SU-DHL-6 (cell line): ENCODE measurements around the gene SAPCD1.
"Not testable (repeated sequence)": the region's sequence is repeated elsewhere in the genome, so short reads cannot be mapped to it uniquely, and the experiment has no call there.

ENCODE experiments used
- H2AFZ ChIP-seq: fragments of 200-600 bp; sonication (generic); 2 replicates; pipeline ENCODE4 v1.6.1; 2014; ENCODE audit warnings: low read depth, mild to moderate bottlenecking, moderate library complexity, mixed read lengths, antibody characterized with exemption, low read length; ENCODE audit not compliant: severe bottlenecking
- H3F3A ChIP-seq: fragments of 200-600 bp; shearing (Covaris generic); 2 replicates; pipeline ENCODE4 v1.6.0; 2016; ENCODE audit warnings: antibody characterized with exemption, mild to moderate bottlenecking; ENCODE audit not compliant: insufficient read depth
- H3K27ac ChIP-seq: fragments of 200-600 bp; sonication (generic); 2 replicates; pipeline ENCODE4 v1.5.1; 2016; ENCODE audit warnings: low read depth, mild to moderate bottlenecking, low read length, moderate library complexity, mixed read lengths
- H3K27me3 ChIP-seq: fragments of 200-600 bp; sonication (generic), shearing (Covaris generic); 2 replicates; pipeline ENCODE4 v1.6.0; 2014; ENCODE audit warnings: mild to moderate bottlenecking, low read length
- H3K36me3 ChIP-seq: fragments of 200-600 bp; sonication (generic); 2 replicates; pipeline ENCODE4 v1.6.1; 2014; ENCODE audit warnings: mild to moderate bottlenecking, low read length, mixed read lengths
- H3K4me2 ChIP-seq: fragments of 300-600, 200-600 bp; shearing (Covaris generic), sonication (generic); 2 replicates; pipeline ENCODE4 v1.6.0; 2014; ENCODE audit warnings: low read length, low read depth, mild to moderate bottlenecking; ENCODE audit not compliant: poor library complexity, severe bottlenecking
- H3K4me3 ChIP-seq: fragments of 200-600 bp; sonication (generic); 2 replicates; pipeline ENCODE4 v1.5.1; 2014; ENCODE audit warnings: antibody characterized with exemption, low read length, mild to moderate bottlenecking, mixed read lengths; ENCODE audit not compliant: insufficient read depth, poor library complexity, severe bottlenecking
- H3K79me2 ChIP-seq: fragments of 200-600 bp; sonication (generic); 2 replicates; pipeline ENCODE4 v1.6.1; 2014; ENCODE audit warnings: mild to moderate bottlenecking, low read length, moderate library complexity; ENCODE audit not compliant: insufficient read depth
- H3K9ac ChIP-seq: fragments of 200-600 bp; sonication (generic); 2 replicates; pipeline ENCODE4 v1.7.0; 2014; ENCODE audit warnings: mild to moderate bottlenecking, low read length
- H3K9me2 ChIP-seq: fragments of 200-600 bp; sonication (generic); replicated peaks from 2 replicates; pipeline ENCODE4 v1.6.1; 2014; ENCODE audit warnings: low read length; ENCODE audit not compliant: insufficient read depth
- H3K9me3 ChIP-seq: fragments of 200-600 bp; sonication (generic); 2 replicates; pipeline ENCODE4 v1.6.1; 2014; ENCODE audit warnings: low read length, mixed read lengths; ENCODE audit not compliant: insufficient read depth
- H4K20me1 ChIP-seq: fragments of 200-600 bp; sonication (generic); 2 replicates; pipeline ENCODE4 v1.6.1; 2014; ENCODE audit warnings: low read depth, mild to moderate bottlenecking, antibody characterized with exemption, low read length, moderate library complexity, mixed read lengths
- EZH2phosphoT487 ChIP-seq: fragments of 200-600 bp; sonication (generic), shearing (Covaris generic); conservative IDR thresholded peaks from 2 replicates; pipeline ENCODE4 v1.6.1; 2018; ENCODE audit warnings: mild to moderate bottlenecking, antibody characterized with exemption, low read length, moderate library complexity, mixed read lengths
- TF ChIP-seq, protein P1 (sequence below): fragments of 200-600 bp; sonication (generic); IDR thresholded peaks from one replicate; pipeline ENCODE4 v1.5.1; 2017; ENCODE audit warnings: antibody characterized with exemption, mild to moderate bottlenecking, low read length, moderate library complexity; ENCODE audit not compliant: insufficient read depth, poor library complexity, severe bottlenecking

The SAPCD1 gene

DNA sequence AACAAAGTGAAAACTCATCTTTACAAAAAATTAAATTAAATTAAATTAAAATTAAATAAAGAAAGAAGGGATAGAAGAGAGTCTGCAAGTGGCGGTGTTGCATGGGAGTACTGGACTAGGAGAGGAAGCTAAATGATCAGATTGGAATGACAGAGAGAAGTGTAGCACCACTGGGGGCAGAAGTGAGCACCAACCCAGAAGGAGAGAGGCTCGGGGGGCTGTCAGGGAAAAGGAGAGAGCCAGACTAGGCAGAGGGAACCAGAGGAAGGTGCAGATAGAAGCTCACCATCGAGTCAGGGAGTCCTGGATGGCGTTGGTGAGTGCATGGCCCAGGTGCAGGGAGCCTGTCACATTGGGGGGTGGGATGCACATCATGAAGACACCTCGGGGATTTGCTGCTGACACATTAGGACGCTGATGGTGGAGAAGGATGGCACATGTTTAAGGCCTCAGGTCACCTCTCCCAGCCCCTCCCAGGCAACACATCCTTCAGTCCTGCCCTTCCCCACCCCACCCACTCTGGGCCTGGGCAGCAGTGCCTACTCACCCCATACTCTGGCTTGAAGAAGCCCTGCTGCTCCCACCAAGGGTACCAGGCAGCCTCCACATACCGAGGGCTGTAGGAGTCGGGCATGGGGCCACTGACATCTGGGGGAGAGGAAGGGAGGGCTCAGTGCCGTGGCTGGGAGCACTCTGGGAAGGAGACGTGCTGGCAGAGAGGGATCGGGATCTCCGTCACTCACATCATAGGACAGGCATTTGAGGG is 29.1 kb downstream of the SAPCD1 start:
- H3K27ac ChIP-seq = no peak overlapping the region
- H3K9ac ChIP-seq = no peak overlapping the region
- no peaks in the 10 kb centered on the region for H3K9me2 ChIP-seq
- no peak overlapping the region for H3K4me2 ChIP-seq
- peaks cover 24% of the 10 kb centered on the region for H3K36me3 ChIP-seq
- H2AFZ ChIP-seq = no peak overlapping the region
- H4K20me1 ChIP-seq = peaks cover 4% of the 10 kb centered on the region; the same call in 1 of the 2 replicates
- H3K27me3 ChIP-seq = no peaks in the 10 kb centered on the region
- TF ChIP-seq EZH2phosphoT487 = no peak
- TF ChIP-seq, protein P1, sequence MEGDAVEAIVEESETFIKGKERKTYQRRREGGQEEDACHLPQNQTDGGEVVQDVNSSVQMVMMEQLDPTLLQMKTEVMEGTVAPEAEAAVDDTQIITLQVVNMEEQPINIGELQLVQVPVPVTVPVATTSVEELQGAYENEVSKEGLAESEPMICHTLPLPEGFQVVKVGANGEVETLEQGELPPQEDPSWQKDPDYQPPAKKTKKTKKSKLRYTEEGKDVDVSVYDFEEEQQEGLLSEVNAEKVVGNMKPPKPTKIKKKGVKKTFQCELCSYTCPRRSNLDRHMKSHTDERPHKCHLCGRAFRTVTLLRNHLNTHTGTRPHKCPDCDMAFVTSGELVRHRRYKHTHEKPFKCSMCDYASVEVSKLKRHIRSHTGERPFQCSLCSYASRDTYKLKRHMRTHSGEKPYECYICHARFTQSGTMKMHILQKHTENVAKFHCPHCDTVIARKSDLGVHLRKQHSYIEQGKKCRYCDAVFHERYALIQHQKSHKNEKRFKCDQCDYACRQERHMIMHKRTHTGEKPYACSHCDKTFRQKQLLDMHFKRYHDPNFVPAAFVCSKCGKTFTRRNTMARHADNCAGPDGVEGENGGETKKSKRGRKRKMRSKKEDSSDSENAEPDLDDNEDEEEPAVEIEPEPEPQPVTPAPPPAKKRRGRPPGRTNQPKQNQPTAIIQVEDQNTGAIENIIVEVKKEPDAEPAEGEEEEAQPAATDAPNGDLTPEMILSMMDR = peak; percentile 85
- H3K4me3 ChIP-seq = no peak overlapping the region
- no peaks in the 10 kb centered on the region for H3K9me3 ChIP-seq
- H3K79me2 ChIP-seq = peaks cover 32% of the 10 kb centered on the region
- peaks cover 39% of the 10 kb centered on the region for H3F3A ChIP-seq

DNA sequence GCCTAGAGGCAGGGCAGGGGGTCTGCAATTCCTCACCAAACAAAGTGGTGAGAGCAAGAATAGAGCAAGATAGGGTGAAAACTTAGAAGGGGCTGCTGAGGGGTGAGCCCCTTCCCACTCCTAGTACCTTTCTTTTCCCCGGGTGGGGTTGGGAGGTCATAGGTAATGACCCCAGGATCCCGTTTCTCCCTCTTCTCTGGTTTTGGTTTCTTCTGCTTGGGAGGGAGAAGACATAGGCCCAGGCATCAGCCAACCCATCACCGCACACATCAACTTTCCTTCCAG is 29.6 kb downstream of the SAPCD1 start:
- Histone ChIP-seq H3K9ac (no peak overlapping the region), H3K27me3 (no peaks in the 10 kb centered on the region), H3K9me2 (no peaks in the 10 kb centered on the region), H3K9me3 (no peaks in the 10 kb centered on the region), H2AFZ (no peak overlapping the region), H3F3A (peaks cover 44% of the 10 kb centered on the region), H3K79me2 (peaks cover 32% of the 10 kb centered on the region), H3K27ac (no peak overlapping the region), H3K4me3 (no peak overlapping the region), H4K20me1 (peaks cover 4% of the 10 kb centered on the region; the same call in 1 of the 2 replicates), H3K36me3 (peaks cover 20% of the 10 kb centered on the region), H3K4me2 (no peak overlapping the region)
- no peak for TF ChIP-seq EZH2phosphoT487
- TF ChIP-seq, protein P1 = no peak

DNA sequence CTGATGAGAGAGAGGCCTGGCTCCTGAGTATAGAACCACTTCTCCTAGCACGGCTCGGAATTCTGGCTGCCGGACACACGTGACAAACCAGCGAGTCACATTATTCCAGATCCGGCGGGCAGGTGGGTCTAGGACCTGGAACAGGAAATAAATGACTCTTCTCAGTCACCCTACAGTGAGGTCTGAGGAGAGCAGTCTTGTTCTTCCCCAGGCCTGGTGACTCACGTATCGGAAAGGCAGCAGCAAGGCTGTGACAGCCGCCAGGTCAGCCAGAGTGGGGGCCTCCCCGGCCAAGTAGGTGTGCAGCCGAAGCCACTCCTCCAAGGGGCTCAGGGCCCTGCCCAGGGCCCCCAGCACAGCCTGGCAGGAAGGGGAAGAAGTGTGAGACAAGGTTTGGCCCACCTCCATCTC is 30.3 kb downstream of the SAPCD1 start:
- peak overlapping the region; percentile 2 for H3K4me2 ChIP-seq
- H3K4me3 ChIP-seq = no peak overlapping the region
- H3K9me2 ChIP-seq = no peaks in the 10 kb centered on the region
- 0 out of 2 replicates have a peak overlapping the region, but pooled peaks have one; percentile 2 for H3K27ac ChIP-seq
- peaks cover 32% of the 10 kb centered on the region for H3K79me2 ChIP-seq
- H4K20me1 ChIP-seq = peaks cover 4% of the 10 kb centered on the region; the same call in 1 of the 2 replicates
- no peaks in the 10 kb centered on the region for H3K27me3 ChIP-seq
- no peak overlapping the region; the same call in 1 of the 2 replicates for H3K9ac ChIP-seq
- H3K36me3 ChIP-seq = peaks cover 20% of the 10 kb centered on the region
- no peak for TF ChIP-seq EZH2phosphoT487
- TF ChIP-seq, protein P1 = no peak
- no peak overlapping the region for H2AFZ ChIP-seq
- H3K9me3 ChIP-seq = no peaks in the 10 kb centered on the region
- peaks cover 52% of the 10 kb centered on the region for H3F3A ChIP-seq

DNA sequence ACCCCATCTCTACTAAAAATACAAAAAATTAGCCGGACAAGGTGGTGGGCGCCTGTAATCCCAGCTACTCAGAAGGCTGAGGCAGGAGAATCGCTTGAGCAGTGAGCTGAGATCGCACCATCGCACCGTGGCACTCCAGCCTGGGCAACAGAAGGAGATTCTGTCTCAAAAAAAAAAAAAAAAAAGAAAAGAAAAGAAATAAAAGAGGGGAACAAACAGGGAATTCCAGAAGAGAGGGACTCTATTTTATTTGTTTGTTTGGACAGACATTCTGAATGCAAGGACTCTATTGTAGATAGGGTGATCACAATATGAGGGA is 31.4 kb downstream of the SAPCD1 start:
- peaks cover 32% of the 10 kb centered on the region for H3K79me2 ChIP-seq
- peak overlapping the region; percentile 77 for H3K4me3 ChIP-seq
- peak overlapping the region; percentile 66 for H3K27ac ChIP-seq
- H3K4me2 ChIP-seq = peak overlapping the region; percentile 83
- not testable (repeated sequence) for H3K27me3 ChIP-seq, H3K9me3 ChIP-seq, H4K20me1 ChIP-seq, H3K9me2 ChIP-seq, H2AFZ ChIP-seq
- peaks cover 57% of the 10 kb centered on the region for H3F3A ChIP-seq
- H3K36me3 ChIP-seq = peaks cover 15% of the 10 kb centered on the region
- peak overlapping the region; percentile 94 for H3K9ac ChIP-seq
